Fibroblast of skin of abdomen (primary cell): ENCODE results near the gene RPS21.

Experiments used
- DNase-seq: peaks from one replicate; pipeline ENCODE4 v3.0.0-alpha.2; 2013

Gene RPS21

GRCh38 chr20:62427172-62428001 lies 40.5 kb downstream of the RPS21 start, which contains the start of gene RBBP8NL:
Gene RBBP8NL, minus strand, starts transcription at chr20:62427539. Its CDS starts 7,892 bp downstream, at chr20:62419647.
- no peak for DNase-seq

- DNase-seq: no peak
Observed at GRCh38 chr20:62428002-62428372, 41.1 kb downstream of the RPS21 start.

- DNase-seq: no peak
Observed at GRCh38 chr20:62428396-62429295, 41.7 kb downstream of the RPS21 start.

GRCh38 chr20:62429455-62430310 lies 42.8 kb downstream of the RPS21 start:
- DNase-seq: no peak

GRCh38 chr20:62430311-62430853 lies 43.5 kb downstream of the RPS21 start:
- DNase-seq: no peak

- DNase-seq: no peak
Observed at GRCh38 chr20:62430866-62431447, 44.1 kb downstream of the RPS21 start.

- DNase-seq: no peak
Observed at GRCh38 chr20:62433658-62434497, 47.0 kb downstream of the RPS21 start.

- DNase-seq: no peak
Observed at GRCh38 chr20:62436692-62437091, 49.8 kb downstream of the RPS21 start.

GRCh38 chr20:62437496-62437895 lies 50.6 kb downstream of the RPS21 start:
- DNase-seq: no peak

GRCh38 chr20:62437927-62438326 lies 51.0 kb downstream of the RPS21 start:
- DNase-seq: no peak
